ENCODE data around the gene KIFBP. TPM values are rescaled to one million over a fixed set of nuclear protein-coding genes. Genes with fewer than 3 reads are reported as not detected.

The KIFBP gene
- total RNA-seq, 1 experiment from 2014 or later = 44.7 TPM

DNA sequence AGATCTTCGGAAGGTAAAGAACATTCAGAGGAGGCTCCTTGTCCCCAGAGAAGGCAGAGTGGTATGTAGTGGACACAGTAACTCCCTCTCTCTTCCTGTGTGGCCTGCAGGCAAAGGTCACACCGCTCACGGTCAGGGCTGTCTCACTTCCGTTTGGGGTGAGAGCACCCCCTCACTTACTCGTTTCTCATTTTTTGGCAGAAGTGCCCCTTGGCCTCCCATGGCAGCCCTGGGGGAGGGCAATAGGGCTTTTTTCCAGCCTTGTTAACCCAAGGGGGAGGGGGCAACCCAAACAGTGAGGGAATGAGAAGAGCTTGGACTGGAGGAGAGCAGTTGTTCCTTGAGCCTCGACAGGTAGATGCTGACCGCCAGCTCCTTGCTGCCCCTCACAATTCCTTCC lies 67.5 kb downstream of the KIFBP start:
- Mint-ChIP-seq H3K9me3 (no peaks in the 10 kb centered on the region; a peak in 1 of 5 replicates), H3K4me1 (peaks cover 27 to 37% of the 10 kb centered on the region in 2 experiments), H3K27ac (no peak overlapping the region; a peak in 1 of 7 replicates), H3K36me3 (ENCODE audit: insufficient read depth in 1 of 3, low read depth in 3 of 3) (no peaks in the 10 kb centered on the region; a peak in 1 of 7 replicates), H3K27me3 (ENCODE audit: low read depth) (peaks cover 3% of the 10 kb centered on the region), H3K4me3 (no peak overlapping the region; a peak in 1 of 5 replicates)
- Histone ChIP-seq H3K79me1 (ENCODE audit: insufficient read depth, low read depth, low read length, poor library complexity, severe bottlenecking) (no peaks in the 10 kb centered on the region), H3T11ph (ENCODE audit: low read length) (no peak overlapping the region), H3K18ac (ENCODE audit: insufficient read length, low read depth, low read length) (no peak overlapping the region), H2BK15ac (ENCODE audit: low read depth, low read length) (no peak overlapping the region), H3K14ac (ENCODE audit: insufficient read depth, low read length) (no peak overlapping the region), H2BK20ac (ENCODE audit: low read depth, low read length, poor library complexity, severe bottlenecking) (no peak overlapping the region), H4K91ac (ENCODE audit: insufficient read length, low read depth, low read length) (no peak overlapping the region), H3K4ac (ENCODE audit: low read depth, low read length) (no peak overlapping the region), H3K4me2 (ENCODE audit: insufficient read depth, insufficient read length, low read length) (no peak overlapping the region), H3K27ac (ENCODE audit: insufficient read length, low read depth, low read length) (no peak overlapping the region), H2BK12ac (ENCODE audit: insufficient read length, low read depth, low read length) (no peak overlapping the region), H2BK5ac (ENCODE audit: insufficient read length, low read length) (no peak overlapping the region), H4K20me1 (ENCODE audit: control insufficient read depth, insufficient read depth, insufficient read length) (no peaks in the 10 kb centered on the region), H2BK120ac (ENCODE audit: low read depth, low read length, poor library complexity, severe bottlenecking) (no peak overlapping the region), H3K4me1 (ENCODE audit: insufficient read depth, low read length) (no peaks in the 10 kb centered on the region), H3K9ac (ENCODE audit: extremely low read depth, insufficient read length, low read length) (no peak overlapping the region), H2AK5ac (ENCODE audit: insufficient read length, low read length) (no peak overlapping the region), H3K23ac (ENCODE audit: insufficient read length, low read depth, low read length) (no peak overlapping the region), H4K5ac (ENCODE audit: insufficient read length, low read depth, low read length) (no peak overlapping the region), H3K9me3 (ENCODE audit: control insufficient read depth, low read depth, low read length) (no peaks in the 10 kb centered on the region), H4K8ac (replicated peaks; ENCODE audit: insufficient read length, low read depth, low read length) (no peak overlapping the region), H3K79me2 (ENCODE audit: insufficient read depth, low read length) (no peaks in the 10 kb centered on the region), H3K23me2 (ENCODE audit: insufficient read length, low read depth, low read length, poor library complexity, severe bottlenecking) (no peaks in the 10 kb centered on the region), H2AFZ (ENCODE audit: low read length) (no peak overlapping the region), H3K56ac (ENCODE audit: insufficient read length, low read depth, low read length) (no peak overlapping the region), H3K27me3 (ENCODE audit: insufficient read depth, low read length) (no peaks in the 10 kb centered on the region)
- DNase-seq = no peak
- no CpG with 5 or more reads among the region's 7 CpGs for WGBS (ENCODE audit: extremely low coverage, insufficient read length, low lambda C conversion rate)
- TF ChIP-seq CTCF (conservative IDR thresholded peaks at IDR 0.05) = no peak
